Chondrocyte (in vitro differentiated cells): ENCODE measurements around the gene ATP5PB. TPM values are rescaled to one million over a fixed set of nuclear protein-coding genes. Genes with fewer than 3 reads are reported as not detected.

Source experiments
- DNase-seq: peaks from one replicate; pipeline ENCODE4 v3.0.0; 2021; ENCODE audit warnings: mixed read lengths, low spot score
- H3K27ac Mint-ChIP-seq: one replicate; pipeline ENCODE4 v1.8.0; 2021; ENCODE audit warnings: mild to moderate bottlenecking, moderate library complexity, mixed read lengths; ENCODE audit not compliant: unreplicated experiment
- H3K27me3 Mint-ChIP-seq: 2 replicates; pipeline ENCODE4 v1.8.0; 2021; ENCODE audit warnings: low read depth, mixed read lengths
- H3K36me3 Mint-ChIP-seq: 2 replicates; pipeline ENCODE4 v1.8.0; 2021; ENCODE audit warnings: low read depth, mixed read lengths
- H3K4me1 Mint-ChIP-seq: 2 replicates; pipeline ENCODE4 v1.8.0; 2021; ENCODE audit warnings: low read depth, mild to moderate bottlenecking, mixed read lengths
- H3K4me3 Mint-ChIP-seq: one replicate; pipeline ENCODE4 v1.8.0; 2021; ENCODE audit warnings: mild to moderate bottlenecking, moderate library complexity, mixed read lengths; ENCODE audit not compliant: unreplicated experiment
- H3K9me3 Mint-ChIP-seq: 2 replicates; pipeline ENCODE4 v1.8.0; 2021; ENCODE audit warnings: low read depth, mixed read lengths
- CTCF ChIP-seq: fragments of 200-600 bp; sonication (generic); IDR thresholded peaks from 2 replicates; pipeline ENCODE4 v1.5.0; 2021; ENCODE audit warnings: antibody characterized with exemption, mild to moderate bottlenecking, moderate library complexity
- total RNA-seq: library from RNA; stranded (reverse); gene quantifications from 3 replicates; pipeline ENCODE4 v1.2.1, GENCODE V29; 2021

Gene ATP5PB
- total RNA-seq, 1 donor from 2014 or later = 147 TPM

- H3K4me1 Mint-ChIP-seq = peaks cover 12% of the 10 kb centered on the region
- peaks cover 3% of the 10 kb centered on the region for H3K27me3 Mint-ChIP-seq
- no peaks in the 10 kb centered on the region for H3K9me3 Mint-ChIP-seq
- H3K4me3 Mint-ChIP-seq = no peak overlapping the region
- DNase-seq = no peak
- no peak overlapping the region for H3K27ac Mint-ChIP-seq
- H3K36me3 Mint-ChIP-seq = no peaks in the 10 kb centered on the region
- no peak for TF ChIP-seq CTCF
Observed at GRCh38 chr1:111486431-111486830, 37.2 kb downstream of the ATP5PB start.

GRCh38 chr1:111487133-111487532 lies 37.9 kb downstream of the ATP5PB start:
- DNase-seq = no peak
- H3K4me1 Mint-ChIP-seq = peaks cover 12% of the 10 kb centered on the region
- no peaks in the 10 kb centered on the region for H3K36me3 Mint-ChIP-seq
- no peak overlapping the region for H3K27ac Mint-ChIP-seq
- TF ChIP-seq CTCF = no peak
- no peak overlapping the region for H3K4me3 Mint-ChIP-seq
- H3K27me3 Mint-ChIP-seq = peaks cover 5% of the 10 kb centered on the region
- no peaks in the 10 kb centered on the region for H3K9me3 Mint-ChIP-seq

GRCh38 chr1:111488669-111489068 lies 39.4 kb downstream of the ATP5PB start:
- no peak for DNase-seq
- Mint-ChIP-seq H3K9me3 (no peaks in the 10 kb centered on the region), H3K36me3 (no peaks in the 10 kb centered on the region), H3K4me1 (peaks cover 5% of the 10 kb centered on the region), H3K4me3 (no peak overlapping the region), H3K27me3 (peaks cover 10% of the 10 kb centered on the region), H3K27ac (no peak overlapping the region)
- no peak for TF ChIP-seq CTCF

- Mint-ChIP-seq H3K4me3 (no peak overlapping the region), H3K27ac (no peak overlapping the region), H3K36me3 (peaks cover 3% of the 10 kb centered on the region), H3K9me3 (peaks cover 5% of the 10 kb centered on the region), H3K27me3 (peaks cover 15% of the 10 kb centered on the region), H3K4me1 (peaks cover 3% of the 10 kb centered on the region)
- DNase-seq = no peak
- TF ChIP-seq CTCF = no peak
Observed at GRCh38 chr1:111489604-111490003, 40.3 kb downstream of the ATP5PB start.

- Mint-ChIP-seq H3K27me3 (peaks cover 20% of the 10 kb centered on the region), H3K9me3 (peaks cover 5% of the 10 kb centered on the region), H3K4me3 (no peak overlapping the region), H3K36me3 (peaks cover 3% of the 10 kb centered on the region), H3K27ac (no peak overlapping the region), H3K4me1 (no peaks in the 10 kb centered on the region)
- no peak for DNase-seq
- TF ChIP-seq CTCF = no peak
Observed at GRCh38 chr1:111490220-111490619, 41.0 kb downstream of the ATP5PB start.
